Measurements from ENCODE around the gene POT1. TPM values are rescaled to one million over a fixed set of nuclear protein-coding genes. Genes with fewer than 3 reads are reported as not detected.
"Not testable (repeated sequence)": the region's sequence is repeated elsewhere in the genome, so short reads cannot be mapped to it uniquely, and the experiment has no call there.

Gene POT1
- total RNA-seq (2014; rRNA removed; shearing (Covaris generic)), result 7.5 and 10.9 TPM in 2 replicates

- DNase-seq (ENCODE audit: low spot score), result peak; percentile 99
These were observed at the start of gene POT1 for GRCh38 chr7:124929467-124930172. TSS of gene POT1 (minus strand) at chr7:124929825. CDS start at chr7:124897173, 32,652 bp downstream.

- not testable (repeated sequence) for DNase-seq (ENCODE audit: low spot score)
These were observed 45.5 kb upstream of the POT1 start for GRCh38 chr7:124975131-124975530.

- DNase-seq (ENCODE audit: low spot score), result no peak
These were observed 35.9 kb upstream of the POT1 start for GRCh38 chr7:124965553-124965952.

GRCh38 chr7:124959676-124960075, 30.1 kb upstream of the POT1 start:
- DNase-seq (ENCODE audit: low spot score), result no peak

GRCh38 chr7:124957952-124958351, 28.3 kb upstream of the POT1 start:
- not testable (repeated sequence) for DNase-seq (ENCODE audit: low spot score)

- DNase-seq (ENCODE audit: low spot score), result no peak
These were observed 26.5 kb upstream of the POT1 start for GRCh38 chr7:124956160-124956559.

- no peak for DNase-seq (ENCODE audit: low spot score)
These were observed 25.2 kb upstream of the POT1 start for GRCh38 chr7:124954790-124955189.

- no peak for DNase-seq (ENCODE audit: low spot score)
These were observed 16.1 kb upstream of the POT1 start for GRCh38 chr7:124945680-124946079.

GRCh38 chr7:124943472-124943871, 13.8 kb upstream of the POT1 start:
- no peak for DNase-seq (ENCODE audit: low spot score)

GRCh38 chr7:124942399-124942798, 12.8 kb upstream of the POT1 start:
- DNase-seq (ENCODE audit: low spot score), result no peak

GRCh38 chr7:124940306-124940705, 10.7 kb upstream of the POT1 start:
- DNase-seq (ENCODE audit: low spot score), result no peak

GRCh38 chr7:124938128-124938527, 8.5 kb upstream of the POT1 start:
- no peak for DNase-seq (ENCODE audit: low spot score)

GRCh38 chr7:124937076-124937475, 7.5 kb upstream of the POT1 start:
- no peak for DNase-seq (ENCODE audit: low spot score)

- DNase-seq (ENCODE audit: low spot score), result no peak
These were observed 5.2 kb upstream of the POT1 start for GRCh38 chr7:124934841-124935240.

- DNase-seq (ENCODE audit: low spot score), result no peak
These were observed 1.3 kb upstream of the POT1 start for GRCh38 chr7:124930655-124931597.

- no peak for DNase-seq (ENCODE audit: low spot score)
These were observed 573 bp upstream of the POT1 start for GRCh38 chr7:124930173-124930623.

GRCh38 chr7:124924906-124925305, 4.7 kb downstream of the POT1 start:
- DNase-seq (ENCODE audit: low spot score), result no peak

- no peak for DNase-seq (ENCODE audit: low spot score)
These were observed 7.4 kb downstream of the POT1 start for GRCh38 chr7:124922200-124922599.

GRCh38 chr7:124919841-124920240, 9.8 kb downstream of the POT1 start:
- DNase-seq (ENCODE audit: low spot score), result no peak

- no peak for DNase-seq (ENCODE audit: low spot score)
These were observed 11.0 kb downstream of the POT1 start for GRCh38 chr7:124918662-124919061.

- DNase-seq (ENCODE audit: low spot score), result no peak
These were observed 14.4 kb downstream of the POT1 start for GRCh38 chr7:124915242-124915641.

GRCh38 chr7:124914298-124914697, 15.3 kb downstream of the POT1 start:
- no peak for DNase-seq (ENCODE audit: low spot score)

GRCh38 chr7:124912972-124913371, 16.7 kb downstream of the POT1 start:
- no peak for DNase-seq (ENCODE audit: low spot score)

Data from HT-29 (cell line).